Bone marrow (tissue), 2 donors: Measurements from ENCODE around the gene DPM1.
A peak's percentile ranks its signal among the peaks of the same experiment; 100 is the strongest.

Source experiments
- DNase-seq, 2 donors: peaks; one replicate each; lab custom pipeline; 2025; lab: John Stamatoyannopoulos, UW

The DPM1 gene

DNA sequence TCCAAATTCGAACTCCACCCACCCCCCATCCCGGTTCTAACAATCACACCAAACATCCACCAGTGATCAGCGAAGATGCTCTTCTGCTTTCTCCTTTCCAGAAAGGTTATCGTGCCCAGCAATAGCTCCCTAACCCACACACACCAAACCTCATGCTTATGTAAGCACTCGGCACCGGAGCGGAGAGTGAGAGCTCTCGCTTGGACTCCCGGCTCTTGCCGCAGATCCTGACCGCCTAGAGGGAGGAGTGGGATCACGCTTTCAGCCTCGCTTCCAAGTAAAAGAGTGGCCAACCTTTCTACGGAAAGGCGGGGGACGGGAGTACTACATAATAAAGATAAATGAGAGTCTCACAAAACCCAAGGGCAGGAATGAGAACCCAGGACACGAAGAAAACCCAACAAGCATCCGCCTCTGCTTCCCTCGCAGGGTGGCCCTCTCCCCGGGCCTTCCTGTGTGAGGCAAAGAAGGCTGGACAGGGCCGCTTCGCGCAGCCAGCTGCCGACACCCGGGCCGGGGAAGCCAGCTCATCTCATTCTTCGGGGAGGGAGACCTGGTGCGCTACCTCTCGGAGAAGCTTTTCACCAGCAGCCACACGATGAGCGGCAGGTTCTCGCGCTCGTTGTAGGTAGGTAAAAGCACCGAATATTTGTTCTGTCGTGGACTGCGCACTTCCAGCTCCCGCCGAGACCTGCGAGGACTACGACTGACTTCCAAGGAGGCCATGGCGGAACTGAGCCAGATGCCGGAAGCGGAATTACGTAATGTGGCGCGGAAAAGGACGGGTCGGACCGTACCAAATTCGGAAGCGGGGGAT lies at the start of gene DPM1:
Gene DPM1, minus strand, starts transcription at position 735 of the 817 bp plus-strand sequence. Its CDS starts 9 bp downstream, at position 726.
- DNase-seq = peak; percentile 87 to 97

DNA sequence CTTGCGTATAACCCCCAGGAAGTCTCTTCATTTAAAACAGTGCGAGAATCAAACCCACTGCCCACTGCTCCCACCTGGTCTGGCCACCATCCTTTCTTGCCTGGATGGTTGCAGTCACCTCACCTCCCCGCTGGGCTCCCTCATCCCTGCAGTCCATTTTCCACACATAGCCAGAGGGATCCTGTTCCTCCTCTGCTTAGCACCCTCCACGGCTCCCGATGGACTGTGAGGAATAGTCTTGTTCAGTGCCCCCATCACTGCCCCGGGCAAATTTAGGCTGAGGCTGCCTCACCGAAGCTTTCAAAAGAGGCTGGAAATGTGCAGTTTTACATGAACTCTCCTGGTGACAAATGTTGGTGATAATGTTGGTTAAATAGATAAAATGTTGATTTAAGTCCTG lies 46.9 kb upstream of the DPM1 start:
- no peak for DNase-seq

DNA sequence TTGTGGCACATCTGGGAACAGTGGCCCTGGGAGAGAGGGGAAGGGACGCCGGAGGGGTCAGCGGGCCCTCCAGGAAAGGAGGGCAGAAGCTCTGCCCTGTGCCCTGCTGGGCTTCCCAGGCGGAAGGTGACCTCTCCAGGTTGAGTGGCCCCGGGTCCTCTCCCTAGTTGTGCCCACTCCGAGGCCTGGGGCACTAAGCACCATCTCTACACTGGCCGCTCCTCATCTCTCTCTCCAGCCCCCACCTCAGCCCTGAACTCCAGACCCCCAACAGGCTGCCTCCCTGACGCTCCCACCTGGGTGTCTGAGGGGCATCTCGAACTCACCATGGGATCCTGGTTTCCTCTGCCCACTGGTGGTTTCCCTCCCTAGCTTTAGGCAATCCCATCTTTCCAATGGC lies 46.4 kb upstream of the DPM1 start:
- DNase-seq = no peak

DNA sequence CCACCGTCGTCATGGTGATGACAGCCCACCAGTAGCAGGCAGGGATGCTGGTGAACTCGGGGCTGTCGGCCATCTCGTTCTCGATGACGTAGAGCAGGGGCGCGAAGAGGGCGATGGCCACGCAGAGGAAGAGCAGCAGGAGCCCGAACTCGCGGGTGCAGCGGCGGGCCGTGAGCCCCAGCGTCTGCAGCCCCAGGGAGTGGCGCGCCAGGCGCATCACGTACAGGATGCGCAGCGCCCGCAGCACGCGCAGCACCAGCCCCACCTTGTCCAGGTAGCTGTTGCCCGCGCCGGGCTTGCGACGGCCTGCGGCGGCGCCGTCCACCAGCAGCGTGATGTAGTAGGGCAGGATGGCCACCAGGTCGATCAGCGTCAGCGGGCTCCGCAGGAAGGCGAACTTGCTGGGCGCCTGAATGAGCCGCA lies 46.0 kb upstream of the DPM1 start:
- no peak for DNase-seq

DNA sequence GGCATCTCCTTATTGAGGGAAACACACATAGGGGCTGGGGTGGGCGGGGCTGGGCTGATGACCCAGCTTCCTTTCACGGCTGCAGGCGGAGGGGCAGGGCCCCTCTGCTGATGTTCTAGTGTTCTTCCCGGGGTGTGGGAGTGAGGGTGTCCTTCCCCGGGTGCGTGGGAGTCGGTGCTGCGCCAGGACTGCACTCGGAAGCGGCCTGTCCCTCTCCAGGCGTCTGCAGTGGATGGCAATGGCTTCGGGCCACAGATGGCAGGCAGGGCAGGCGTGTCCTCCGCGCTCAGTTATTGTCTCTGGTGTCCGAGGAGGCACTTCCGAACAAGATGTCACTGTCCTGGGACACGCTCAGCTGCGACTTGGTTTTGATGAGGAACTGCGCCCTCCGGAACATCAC lies 45.4 kb upstream of the DPM1 start:
- DNase-seq = no peak

DNA sequence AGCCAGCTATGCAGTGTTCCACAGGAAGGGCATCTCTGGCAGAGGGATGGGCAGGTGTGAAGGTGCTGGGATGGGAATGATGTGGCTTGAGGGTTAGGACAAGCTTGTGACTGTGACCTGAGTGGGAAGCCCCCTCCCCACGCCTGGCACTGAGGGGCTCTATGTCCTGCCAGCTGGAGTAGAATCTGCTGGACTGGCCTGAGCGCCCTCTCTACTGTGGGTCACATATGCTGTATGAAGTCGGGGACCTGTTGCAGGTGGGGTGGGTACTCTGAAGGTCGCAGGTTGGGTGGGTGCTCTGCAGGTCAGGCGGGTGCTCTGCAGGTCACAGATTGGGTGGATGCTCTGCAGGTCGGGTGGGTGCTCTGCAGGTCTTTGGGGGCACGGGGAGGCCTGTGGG lies 44.3 kb upstream of the DPM1 start:
- no peak for DNase-seq

DNA sequence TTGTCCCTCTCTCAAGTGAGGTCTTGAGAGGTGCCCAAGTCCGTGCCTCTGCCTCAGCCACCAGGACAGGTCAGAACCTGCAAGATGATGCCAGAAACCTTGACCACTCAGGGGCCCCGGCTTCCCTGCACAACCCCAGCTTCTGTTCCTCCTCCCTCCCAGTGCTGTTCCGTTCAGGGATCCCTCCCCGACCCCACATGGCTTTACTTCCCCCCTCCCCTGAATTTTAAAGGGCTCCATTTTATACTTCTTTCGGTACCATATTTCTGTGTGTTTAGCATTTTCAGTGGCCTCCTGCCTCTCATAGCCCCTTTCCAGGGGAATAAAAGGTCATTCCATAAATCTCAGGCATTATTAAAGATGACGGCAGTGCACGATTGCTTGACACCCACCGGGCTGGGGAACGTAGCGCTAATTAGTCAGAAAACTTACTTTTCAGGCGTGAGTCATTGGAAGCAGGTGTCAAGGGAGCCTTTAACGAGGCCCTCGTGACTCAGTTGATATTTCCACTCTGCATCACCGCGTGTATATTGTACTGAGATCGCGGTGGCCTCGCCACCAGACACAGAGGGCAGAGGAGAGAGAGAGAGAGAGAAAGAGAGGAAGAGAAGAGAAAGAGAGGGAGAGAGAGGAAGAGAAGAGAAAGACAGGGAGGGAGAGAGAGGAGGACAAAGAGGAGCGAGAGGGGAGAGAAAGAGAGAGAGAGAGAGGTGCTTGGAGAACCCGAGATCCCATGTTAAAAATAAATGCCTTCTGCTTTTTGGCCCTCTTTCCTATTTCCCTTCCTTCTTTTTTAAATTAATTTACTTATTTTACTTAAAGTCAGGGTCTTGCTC lies 43.3 kb upstream of the DPM1 start:
- no peak for DNase-seq

DNA sequence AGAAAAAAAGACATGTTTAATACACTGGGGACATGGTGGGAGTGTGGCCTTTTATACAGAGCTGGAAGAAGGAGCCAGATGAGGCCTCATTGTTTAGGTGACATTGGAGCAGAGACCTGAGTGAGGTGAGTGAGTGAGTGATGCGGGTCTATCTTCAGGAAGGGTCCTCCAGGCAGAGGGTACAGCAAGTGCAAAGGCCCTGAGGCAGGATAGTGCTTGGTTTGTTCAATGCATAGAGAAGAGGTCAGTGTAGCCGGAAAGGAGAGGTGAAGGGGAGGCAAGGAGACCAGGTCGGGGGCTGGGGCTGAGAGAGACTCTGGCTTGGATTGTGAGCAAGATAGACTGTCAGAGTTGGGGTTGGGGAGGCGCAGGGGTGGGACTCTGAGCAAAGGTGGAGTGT lies 41.0 kb upstream of the DPM1 start:
- no peak for DNase-seq

DNA sequence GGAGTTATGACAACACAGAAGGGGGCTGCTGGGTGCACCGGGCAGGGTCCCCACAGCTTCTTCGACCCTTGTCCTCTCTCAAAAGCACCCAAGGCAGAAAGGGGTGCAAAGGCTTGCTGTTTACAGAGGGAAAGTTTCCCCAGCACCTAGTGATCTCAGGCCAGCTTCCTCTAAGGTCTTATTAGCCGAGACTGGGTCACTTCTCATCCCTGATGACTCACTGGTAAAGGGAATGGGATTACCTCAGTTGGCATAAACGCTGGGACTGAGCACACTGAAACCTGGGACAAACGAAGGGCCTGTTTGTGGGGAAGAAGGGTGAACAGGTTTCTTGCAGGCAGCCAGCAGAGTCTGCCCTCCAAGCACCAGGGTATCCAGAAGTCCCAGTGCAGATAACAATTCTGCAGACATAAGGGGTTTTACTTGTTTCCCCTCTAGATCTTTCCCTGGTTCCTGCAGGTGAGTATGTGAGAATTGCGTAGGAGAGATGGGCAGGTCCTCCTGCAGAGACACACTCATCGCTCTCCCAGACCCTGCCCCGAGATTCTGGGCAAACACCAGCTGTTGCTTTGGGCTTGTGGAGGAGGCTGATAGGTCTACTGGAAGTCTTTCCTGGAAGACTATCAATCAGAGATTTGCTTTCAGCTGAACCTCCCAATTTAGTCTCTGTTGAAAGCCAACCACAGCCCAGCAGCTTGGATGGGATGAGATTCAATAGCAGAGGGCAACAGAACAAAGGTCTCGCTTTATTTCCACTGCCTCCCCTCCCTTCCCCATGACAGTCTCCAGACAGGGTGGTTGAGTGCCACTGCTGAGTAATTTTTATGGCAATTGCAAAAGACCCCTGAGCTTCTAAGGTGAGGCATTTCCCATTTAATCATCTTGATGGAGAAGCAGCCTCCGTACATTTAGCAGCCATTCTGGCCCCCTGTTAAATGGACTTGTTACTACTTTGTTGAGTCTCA lies 38.9 kb upstream of the DPM1 start:
- DNase-seq = no peak

DNA sequence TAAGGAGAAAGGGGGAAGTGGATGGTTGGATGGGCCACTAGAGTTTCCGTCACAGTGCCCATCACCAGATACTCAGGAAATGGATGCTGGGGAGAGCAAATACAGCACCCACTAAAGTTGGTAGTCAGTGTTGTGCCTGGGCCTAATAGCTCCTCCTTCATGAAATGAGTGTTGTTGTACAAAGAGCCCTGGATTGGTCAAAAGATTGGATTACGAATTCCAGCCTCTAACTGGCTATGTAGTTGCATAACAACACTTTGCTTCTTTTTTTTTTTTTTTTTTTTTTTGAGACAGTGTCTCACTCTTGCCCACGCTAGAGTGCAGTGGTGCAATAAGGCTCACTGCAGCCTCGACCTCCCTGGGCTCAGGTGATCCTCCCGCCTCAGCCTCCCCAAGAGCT lies 37.2 kb upstream of the DPM1 start:
- no peak for DNase-seq

DNA sequence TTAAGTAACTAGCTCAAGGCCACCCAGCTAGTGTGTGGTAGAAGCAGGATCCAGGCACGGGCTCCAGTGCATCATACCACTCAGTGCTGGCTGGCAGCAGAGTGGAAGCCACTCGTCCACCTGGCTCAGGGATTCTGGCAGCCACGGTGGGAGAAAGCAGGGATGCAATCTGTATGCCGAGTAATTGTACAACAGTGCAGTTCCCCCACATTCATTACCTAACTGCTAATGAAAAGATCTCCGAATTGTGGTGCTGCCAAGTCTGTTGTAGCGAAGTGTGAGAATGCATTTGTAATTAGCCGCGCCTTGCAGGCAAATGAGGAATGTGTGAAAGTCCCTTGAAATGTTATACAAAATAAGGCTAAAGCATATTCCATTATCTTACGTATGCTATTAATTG lies 35.5 kb upstream of the DPM1 start:
- DNase-seq = no peak

DNA sequence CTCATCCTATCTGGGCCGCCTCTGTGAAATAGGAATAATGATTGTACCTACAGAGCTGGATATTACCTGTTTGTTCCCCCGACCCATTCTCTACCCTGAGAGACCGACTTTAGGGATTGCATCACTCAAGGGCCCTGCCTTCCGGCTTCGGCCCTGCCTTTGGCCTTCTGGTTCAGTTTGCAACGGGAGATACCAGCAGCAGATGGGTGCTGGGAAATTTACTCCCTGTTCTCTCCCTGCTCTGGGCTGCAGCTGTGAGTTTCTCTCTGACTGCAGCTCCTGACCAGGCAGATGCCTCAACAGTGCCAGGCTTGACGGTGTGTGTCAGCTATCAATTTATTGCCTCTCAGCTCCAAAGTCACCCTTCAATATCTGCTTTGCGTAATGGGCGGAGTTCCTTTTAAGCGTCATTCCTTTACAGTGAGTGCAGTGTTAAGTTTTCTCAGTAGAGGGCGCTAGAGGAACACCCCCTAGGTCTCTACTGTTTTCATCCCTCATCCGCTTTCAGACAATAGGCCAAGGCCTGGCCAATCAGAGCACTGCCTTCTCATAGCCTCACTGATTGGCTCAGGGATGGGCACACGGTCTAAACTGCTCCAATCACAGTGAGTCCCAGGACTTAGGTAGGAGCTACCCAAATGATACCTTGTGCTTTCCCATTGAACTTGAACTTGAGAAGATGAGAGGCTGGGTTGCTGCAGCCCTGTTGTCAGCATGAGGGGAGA lies 34.6 kb upstream of the DPM1 start:
- peak in 1 of 2 donors; percentile 7 for DNase-seq

DNA sequence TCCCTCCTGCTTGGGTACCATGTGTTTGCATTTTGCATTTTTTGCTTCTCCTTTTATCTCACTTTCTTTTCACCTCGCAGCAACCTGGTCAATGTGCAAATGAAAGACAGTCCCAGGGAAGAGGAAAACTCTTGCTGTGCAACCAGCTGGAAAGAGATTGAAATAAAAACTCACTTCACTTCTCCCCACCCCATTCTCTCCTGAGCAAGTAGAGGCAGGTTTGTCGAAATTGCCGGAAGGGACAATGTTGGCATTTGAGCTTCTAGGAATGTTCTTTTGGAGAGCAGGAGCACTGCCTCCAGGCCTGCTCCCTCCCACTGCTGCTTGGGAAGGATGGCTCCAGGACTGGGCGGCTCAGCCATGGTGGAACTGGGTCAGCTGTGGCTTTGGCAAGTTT lies 34.0 kb upstream of the DPM1 start:
- DNase-seq = no peak

DNA sequence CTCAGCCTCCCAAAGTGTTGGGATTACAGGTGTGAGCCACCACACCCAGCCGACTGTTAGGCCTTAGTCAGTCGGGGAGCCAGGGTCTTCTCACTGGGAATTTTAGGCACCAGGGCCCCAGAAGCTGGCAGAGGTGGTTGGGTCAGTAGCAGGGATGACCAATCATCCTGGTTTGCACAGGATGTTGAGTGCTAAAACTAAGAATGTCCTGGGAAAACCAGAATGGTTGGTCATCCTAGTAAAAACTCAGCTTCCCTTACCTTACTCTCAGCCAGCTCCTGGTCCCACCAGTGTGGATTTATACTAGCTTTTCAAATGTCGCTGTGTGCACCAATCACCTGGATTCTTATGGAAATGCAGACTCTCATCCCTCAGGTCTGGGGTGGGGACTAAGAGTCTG lies 32.7 kb upstream of the DPM1 start:
- DNase-seq = no peak

DNA sequence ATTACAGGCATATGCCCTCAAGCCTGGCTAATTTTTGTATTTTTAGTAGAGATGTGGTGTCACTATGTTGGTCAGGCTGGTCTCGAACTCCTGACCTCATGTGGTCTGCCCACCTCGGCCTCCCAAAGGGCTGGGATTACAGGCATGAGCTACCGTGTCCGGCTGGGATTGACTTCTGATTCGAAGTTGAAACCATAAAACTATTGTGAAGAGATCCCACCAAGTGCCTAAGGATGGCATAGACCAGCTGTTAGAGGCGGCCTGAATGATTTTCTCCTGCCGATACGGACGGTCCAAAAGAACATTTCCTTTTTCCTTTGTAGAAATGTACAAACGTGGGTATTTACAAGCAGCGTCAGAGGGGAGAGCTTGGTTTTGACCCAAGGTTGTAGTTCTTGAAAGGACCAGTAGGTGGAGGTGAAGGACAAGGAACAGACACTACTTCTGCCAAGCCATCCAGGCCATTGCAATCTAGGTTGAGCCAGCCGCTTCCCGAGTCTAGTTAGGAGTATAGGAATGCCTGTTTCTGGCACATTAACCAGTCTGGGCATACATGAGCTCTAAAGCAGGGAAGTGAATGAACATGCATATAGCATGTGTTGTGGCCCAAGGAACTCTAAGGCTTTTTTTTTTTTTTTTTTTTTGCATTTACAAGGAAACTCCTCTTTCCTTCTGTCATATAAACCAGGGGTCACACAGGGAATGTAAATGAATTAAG lies 29.3 kb upstream of the DPM1 start:
- peak; percentile 1 to 70 for DNase-seq

DNA sequence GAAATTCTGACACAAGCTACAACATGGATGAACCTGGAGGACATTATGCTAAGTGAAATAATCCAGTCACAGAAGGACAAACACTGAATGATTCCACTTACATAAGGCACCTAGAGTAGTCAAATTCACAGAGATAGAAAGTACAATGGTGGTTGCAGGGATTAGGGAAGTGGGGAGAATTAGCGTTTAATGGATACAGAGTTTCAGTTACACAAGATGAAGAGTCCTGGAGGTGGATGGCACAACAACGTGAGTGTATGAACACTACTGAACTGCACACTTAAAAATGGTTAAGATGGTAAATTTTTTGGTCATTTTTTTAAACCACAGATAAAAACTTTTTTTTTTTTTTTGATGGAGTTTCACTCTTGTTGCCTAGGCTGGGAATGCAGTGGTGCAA lies 25.0 kb upstream of the DPM1 start:
- DNase-seq = no peak

DNA sequence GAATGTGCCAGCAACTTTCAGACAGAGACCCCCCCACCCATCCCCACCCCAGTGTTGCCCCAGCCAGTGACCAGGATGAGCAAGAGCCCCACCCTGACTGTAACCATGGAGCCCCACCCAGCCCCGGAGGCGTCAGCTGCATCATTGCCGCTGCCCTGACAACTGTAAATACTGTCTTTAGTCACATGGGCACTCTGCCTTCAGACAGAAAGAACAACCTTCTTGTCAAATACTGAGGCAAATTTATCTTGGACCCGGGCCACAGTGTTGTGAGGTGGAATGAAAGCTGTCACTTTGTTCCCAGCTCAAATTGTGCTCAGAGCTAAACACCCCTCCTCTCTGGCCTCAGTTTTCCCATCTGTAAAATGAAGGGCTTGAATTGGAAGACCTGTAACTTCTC lies 24.0 kb upstream of the DPM1 start:
- DNase-seq = no peak

DNA sequence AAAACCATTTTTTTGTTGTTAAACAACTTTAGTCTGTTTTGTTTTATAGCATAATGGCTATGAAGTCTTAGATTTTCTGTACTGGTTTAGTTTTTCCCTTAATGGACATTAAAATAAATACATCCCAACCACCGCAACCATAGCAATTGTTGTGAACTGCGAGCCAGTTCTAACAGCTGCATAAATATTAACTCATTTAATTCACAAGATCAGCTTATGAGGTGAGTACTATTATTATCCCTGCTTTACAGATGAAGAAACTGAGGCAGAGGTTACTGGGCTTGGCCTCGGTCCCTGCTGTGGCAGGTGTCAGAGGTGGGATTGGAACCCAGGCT lies 23.3 kb upstream of the DPM1 start:
- no peak for DNase-seq

DNA sequence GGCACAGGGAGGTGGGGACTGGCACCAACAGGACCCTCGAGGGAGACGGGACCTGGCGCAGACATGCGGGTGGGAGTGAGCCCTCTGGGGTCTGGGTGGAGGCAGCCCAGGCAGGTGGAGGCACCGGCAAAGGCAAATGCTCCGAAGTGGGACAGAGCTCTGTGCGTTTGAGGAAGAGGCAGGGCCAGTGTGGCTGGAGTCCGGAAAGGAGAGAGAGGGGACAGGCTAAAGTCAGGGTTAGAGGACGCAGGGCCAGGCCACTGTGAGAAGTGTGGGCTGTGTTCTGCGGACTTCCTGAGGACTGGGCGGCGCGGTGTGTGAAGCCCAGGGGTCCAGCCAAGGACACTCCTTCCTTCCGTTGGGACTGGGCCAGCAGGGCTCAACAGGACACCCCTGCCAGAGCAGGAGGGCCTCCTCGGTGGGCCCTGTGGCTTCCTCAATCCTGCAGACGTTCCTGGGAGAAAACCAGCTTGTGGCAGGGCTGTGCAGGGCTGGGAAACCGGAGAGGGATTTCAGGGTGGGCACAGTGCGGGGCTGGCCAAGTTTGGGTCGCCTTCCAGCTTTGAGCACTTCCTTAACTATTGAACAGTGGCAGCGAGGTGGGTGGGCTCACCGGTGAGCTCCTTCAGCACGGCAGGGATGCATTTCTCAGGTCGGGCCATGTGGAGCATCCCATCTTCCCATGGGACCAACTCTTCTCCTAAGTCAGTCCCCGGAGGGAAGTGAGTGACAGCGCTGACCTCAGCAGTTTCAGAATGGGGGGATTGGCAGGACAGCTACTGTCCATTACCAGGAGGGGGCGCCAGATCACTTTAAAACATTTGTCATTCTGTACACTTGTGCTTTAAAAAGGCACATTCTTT lies 22.8 kb upstream of the DPM1 start:
- peak; percentile 12 to 26 for DNase-seq
